K562 (cell line): ENCODE results near the gene SAMD10. TPM values are rescaled to one million over a fixed set of nuclear protein-coding genes. Genes with fewer than 3 reads are reported as not detected.

Source experiments
- COPS2 ChIP-seq: fragments of 450-650 bp; conservative IDR thresholded peaks from 2 replicates; pipeline ENCODE4 v1.6.1; 2016; ENCODE audit warnings: mild to moderate bottlenecking, moderate library complexity
- EWSR1 ChIP-seq: fragments of 450-650 bp; IDR thresholded peaks from 2 replicates; pipeline ENCODE4 v1.6.1; 2018; ENCODE audit warnings: borderline replicate concordance, mild to moderate bottlenecking, low read depth, moderate library complexity; ENCODE audit not compliant: partially characterized antibody
- IRF2 ChIP-seq: sonication (generic); formaldehyde crosslinking; IDR thresholded peaks from 2 replicates; pipeline ENCODE4 v1.8.1; 2022; ENCODE audit warnings: mild to moderate bottlenecking, missing genetic modification reagents
- LEF1 ChIP-seq: fragments of 450-650 bp; IDR thresholded peaks from 2 replicates; pipeline ENCODE4 v1.6.1; 2016; ENCODE audit warnings: mild to moderate bottlenecking
- MED1 ChIP-seq: sonication (generic); formaldehyde crosslinking; IDR thresholded peaks from 2 replicates; pipeline ENCODE4 v1.8.1; 2023; ENCODE audit warnings: missing genetic modification reagents, borderline replicate concordance
- NFIC ChIP-seq: fragments of 450-650 bp; IDR thresholded peaks from 2 replicates; pipeline ENCODE4 v1.6.1; 2017; ENCODE audit warnings: mild to moderate bottlenecking, inconsistent platforms
- PCBP1 ChIP-seq: fragments of 200-400 bp; formaldehyde crosslinking; IDR thresholded peaks from 2 replicates; pipeline ENCODE4 v1.6.1; 2018; ENCODE audit warnings: mild to moderate bottlenecking, low read depth, low read length; ENCODE audit not compliant: poor library complexity, severe bottlenecking
- POLR2G ChIP-seq: fragments of 200-400 bp; formaldehyde crosslinking; IDR thresholded peaks from 2 replicates; pipeline ENCODE4 v1.6.1; 2017; ENCODE audit warnings: low read depth, mild to moderate bottlenecking, antibody characterized with exemption, low read length, moderate library complexity
- SIRT6 ChIP-seq: IDR thresholded peaks from one replicate; pipeline ENCODE4 v1.6.1; 2012; ENCODE audit warnings: low read depth, mild to moderate bottlenecking, control low read depth, inconsistent platforms, low read length, moderate library complexity
- ZFPM2 ChIP-seq: fragments of 250-450 bp; sonication (Bioruptor Pico); IDR thresholded peaks from 2 replicates; pipeline ENCODE4 v1.5.1; 2022; ENCODE audit warnings: mild to moderate bottlenecking
- ZZZ3 ChIP-seq: fragments of 450-650 bp; IDR thresholded peaks from 2 replicates; pipeline ENCODE4 v1.6.1; 2016; ENCODE audit warnings: antibody characterized with exemption, mild to moderate bottlenecking, moderate library complexity
- polyA plus RNA-seq, 8 experiments: library from polyadenylated mRNA; depleted of rRNA in 4 of 8; stranded (reverse) in 5 of 8; unstranded in 3 of 8; fragments of >200 nt; fragmentation: Nextera tagmentation in 2 of 8; fragmentation: Illumina TruSeq in 1 of 8; extraction: Ambion mirVana in 2 of 8; extraction: Trizol in 1 of 8; gene quantifications; 2 replicates each; pipeline versions ENCODE4 v1.2.1 to v1.2.3, GENCODE V29; 2011 to 2014; ENCODE audit warnings: inconsistent platforms in 1 of 8, missing spikeins in 1 of 8
- total RNA-seq, 7 experiments: library from RNA; depleted of rRNA in 6 of 7; stranded (reverse); fragments of >200 nt in 6 of 7; fragmentation: Illumina TruSeq in 2 of 7; extraction: Trizol in 2 of 7; gene quantifications; 2 replicates each; pipeline versions ENCODE4 v1.2.1 to v1.2.3, GENCODE V29; 2011 to 2021; ENCODE audit warnings: low replicate concordance in 1 of 7
- TF ChIP-seq, protein P1 (sequence below): sonication (generic); formaldehyde crosslinking; IDR thresholded peaks from 2 replicates; pipeline ENCODE4 v1.4.0; 2020; ENCODE audit warnings: mild to moderate bottlenecking, missing genetic modification reagents
- TF ChIP-seq, protein P2 (sequence below): fragments of 450-650 bp; formaldehyde crosslinking; IDR thresholded peaks from 2 replicates; pipeline ENCODE4 v1.4.0; 2020; ENCODE audit warnings: mild to moderate bottlenecking, moderate library complexity
- TF ChIP-seq, protein P3 (sequence below): sonication (generic); formaldehyde crosslinking; IDR thresholded peaks from 2 replicates; pipeline ENCODE4 v1.8.0; 2022; ENCODE audit warnings: mild to moderate bottlenecking, missing genetic modification reagents
- TF ChIP-seq, protein P4 (sequence below): sonication (generic); formaldehyde crosslinking; IDR thresholded peaks from 2 replicates; pipeline ENCODE4 v1.8.1; 2023; ENCODE audit warnings: missing genetic modification reagents, mild to moderate bottlenecking, borderline replicate concordance

Gene SAMD10
- total and polyA plus RNA-seq, 9 of the 15 experiments (the other 6 are each of a cell fraction or from before 2014, with no cell fraction given), result 0.37 to 15.2 (median 4.8) TPM

DNA sequence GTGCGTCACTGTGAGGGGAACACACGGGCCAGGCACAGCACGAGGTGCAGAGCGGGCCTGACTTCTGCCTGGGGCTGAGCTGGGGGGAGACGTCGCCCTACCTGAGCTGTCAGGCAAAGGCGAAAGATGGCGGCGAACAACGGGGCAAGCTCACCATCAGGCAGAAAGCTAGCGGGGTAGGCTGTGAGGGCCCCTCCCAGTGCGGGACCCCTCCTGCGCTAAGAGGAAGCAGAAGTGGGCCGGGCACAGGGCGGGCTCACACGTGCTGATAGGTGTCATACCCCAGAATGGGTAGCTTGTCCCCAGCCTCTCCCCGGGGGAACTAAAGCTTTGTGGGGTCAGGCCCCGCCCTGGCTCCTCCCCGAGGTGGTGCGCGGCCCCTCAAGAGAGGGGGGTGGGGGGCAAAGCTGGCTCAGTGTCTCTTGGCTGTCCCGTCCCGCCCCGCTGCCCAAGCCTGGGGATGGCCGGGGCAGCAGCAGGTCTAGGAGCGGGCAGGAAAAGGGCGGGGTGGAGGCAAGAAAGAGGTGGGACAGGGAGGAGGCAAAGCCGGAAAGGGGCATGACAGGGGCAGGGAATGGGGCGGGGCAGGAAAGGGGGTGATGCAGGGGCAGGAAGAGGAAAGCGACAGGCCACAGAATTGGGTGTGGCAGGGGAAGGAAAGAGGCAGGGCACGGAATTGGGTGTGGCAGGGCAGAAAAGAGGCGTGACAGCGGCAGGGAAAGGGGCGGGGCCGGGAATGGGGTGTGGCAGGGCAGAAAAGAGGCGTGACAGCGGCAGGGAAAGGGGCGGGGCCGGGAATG, 38.0 kb downstream of the SAMD10 start (continued):
- TF ChIP-seq, protein P1, sequence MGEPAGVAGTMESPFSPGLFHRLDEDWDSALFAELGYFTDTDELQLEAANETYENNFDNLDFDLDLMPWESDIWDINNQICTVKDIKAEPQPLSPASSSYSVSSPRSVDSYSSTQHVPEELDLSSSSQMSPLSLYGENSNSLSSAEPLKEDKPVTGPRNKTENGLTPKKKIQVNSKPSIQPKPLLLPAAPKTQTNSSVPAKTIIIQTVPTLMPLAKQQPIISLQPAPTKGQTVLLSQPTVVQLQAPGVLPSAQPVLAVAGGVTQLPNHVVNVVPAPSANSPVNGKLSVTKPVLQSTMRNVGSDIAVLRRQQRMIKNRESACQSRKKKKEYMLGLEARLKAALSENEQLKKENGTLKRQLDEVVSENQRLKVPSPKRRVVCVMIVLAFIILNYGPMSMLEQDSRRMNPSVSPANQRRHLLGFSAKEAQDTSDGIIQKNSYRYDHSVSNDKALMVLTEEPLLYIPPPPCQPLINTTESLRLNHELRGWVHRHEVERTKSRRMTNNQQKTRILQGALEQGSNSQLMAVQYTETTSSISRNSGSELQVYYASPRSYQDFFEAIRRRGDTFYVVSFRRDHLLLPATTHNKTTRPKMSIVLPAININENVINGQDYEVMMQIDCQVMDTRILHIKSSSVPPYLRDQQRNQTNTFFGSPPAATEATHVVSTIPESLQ (CRISPR knock-in tag), result no peak
- TF ChIP-seq IRF2, result no peak
- TF ChIP-seq, protein P2, sequence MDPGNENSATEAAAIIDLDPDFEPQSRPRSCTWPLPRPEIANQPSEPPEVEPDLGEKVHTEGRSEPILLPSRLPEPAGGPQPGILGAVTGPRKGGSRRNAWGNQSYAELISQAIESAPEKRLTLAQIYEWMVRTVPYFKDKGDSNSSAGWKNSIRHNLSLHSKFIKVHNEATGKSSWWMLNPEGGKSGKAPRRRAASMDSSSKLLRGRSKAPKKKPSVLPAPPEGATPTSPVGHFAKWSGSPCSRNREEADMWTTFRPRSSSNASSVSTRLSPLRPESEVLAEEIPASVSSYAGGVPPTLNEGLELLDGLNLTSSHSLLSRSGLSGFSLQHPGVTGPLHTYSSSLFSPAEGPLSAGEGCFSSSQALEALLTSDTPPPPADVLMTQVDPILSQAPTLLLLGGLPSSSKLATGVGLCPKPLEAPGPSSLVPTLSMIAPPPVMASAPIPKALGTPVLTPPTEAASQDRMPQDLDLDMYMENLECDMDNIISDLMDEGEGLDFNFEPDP (CRISPR knock-in tag), result no peak
- TF ChIP-seq NFIC, result no peak
- TF ChIP-seq MED1, result no peak
- no peak for TF ChIP-seq ZZZ3
- no peak for TF ChIP-seq SIRT6
- TF ChIP-seq, protein P3, sequence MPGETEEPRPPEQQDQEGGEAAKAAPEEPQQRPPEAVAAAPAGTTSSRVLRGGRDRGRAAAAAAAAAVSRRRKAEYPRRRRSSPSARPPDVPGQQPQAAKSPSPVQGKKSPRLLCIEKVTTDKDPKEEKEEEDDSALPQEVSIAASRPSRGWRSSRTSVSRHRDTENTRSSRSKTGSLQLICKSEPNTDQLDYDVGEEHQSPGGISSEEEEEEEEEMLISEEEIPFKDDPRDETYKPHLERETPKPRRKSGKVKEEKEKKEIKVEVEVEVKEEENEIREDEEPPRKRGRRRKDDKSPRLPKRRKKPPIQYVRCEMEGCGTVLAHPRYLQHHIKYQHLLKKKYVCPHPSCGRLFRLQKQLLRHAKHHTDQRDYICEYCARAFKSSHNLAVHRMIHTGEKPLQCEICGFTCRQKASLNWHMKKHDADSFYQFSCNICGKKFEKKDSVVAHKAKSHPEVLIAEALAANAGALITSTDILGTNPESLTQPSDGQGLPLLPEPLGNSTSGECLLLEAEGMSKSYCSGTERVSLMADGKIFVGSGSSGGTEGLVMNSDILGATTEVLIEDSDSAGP (CRISPR knock-in tag), result no peak
- TF ChIP-seq EWSR1, result no peak
- TF ChIP-seq PCBP1, result peak; percentile 31
- TF ChIP-seq LEF1, result no peak
- TF ChIP-seq, protein P4, sequence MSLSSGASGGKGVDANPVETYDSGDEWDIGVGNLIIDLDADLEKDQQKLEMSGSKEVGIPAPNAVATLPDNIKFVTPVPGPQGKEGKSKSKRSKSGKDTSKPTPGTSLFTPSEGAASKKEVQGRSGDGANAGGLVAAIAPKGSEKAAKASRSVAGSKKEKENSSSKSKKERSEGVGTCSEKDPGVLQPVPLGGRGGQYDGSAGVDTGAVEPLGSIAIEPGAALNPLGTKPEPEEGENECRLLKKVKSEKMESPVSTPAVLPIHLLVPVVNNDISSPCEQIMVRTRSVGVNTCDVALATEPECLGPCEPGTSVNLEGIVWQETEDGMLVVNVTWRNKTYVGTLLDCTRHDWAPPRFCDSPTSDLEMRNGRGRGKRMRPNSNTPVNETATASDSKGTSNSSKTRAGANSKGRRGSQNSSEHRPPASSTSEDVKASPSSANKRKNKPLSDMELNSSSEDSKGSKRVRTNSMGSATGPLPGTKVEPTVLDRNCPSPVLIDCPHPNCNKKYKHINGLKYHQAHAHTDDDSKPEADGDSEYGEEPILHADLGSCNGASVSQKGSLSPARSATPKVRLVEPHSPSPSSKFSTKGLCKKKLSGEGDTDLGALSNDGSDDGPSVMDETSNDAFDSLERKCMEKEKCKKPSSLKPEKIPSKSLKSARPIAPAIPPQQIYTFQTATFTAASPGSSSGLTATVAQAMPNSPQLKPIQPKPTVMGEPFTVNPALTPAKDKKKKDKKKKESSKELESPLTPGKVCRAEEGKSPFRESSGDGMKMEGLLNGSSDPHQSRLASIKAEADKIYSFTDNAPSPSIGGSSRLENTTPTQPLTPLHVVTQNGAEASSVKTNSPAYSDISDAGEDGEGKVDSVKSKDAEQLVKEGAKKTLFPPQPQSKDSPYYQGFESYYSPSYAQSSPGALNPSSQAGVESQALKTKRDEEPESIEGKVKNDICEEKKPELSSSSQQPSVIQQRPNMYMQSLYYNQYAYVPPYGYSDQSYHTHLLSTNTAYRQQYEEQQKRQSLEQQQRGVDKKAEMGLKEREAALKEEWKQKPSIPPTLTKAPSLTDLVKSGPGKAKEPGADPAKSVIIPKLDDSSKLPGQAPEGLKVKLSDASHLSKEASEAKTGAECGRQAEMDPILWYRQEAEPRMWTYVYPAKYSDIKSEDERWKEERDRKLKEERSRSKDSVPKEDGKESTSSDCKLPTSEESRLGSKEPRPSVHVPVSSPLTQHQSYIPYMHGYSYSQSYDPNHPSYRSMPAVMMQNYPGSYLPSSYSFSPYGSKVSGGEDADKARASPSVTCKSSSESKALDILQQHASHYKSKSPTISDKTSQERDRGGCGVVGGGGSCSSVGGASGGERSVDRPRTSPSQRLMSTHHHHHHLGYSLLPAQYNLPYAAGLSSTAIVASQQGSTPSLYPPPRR (CRISPR knock-in tag), result no peak
- no peak for TF ChIP-seq ZFPM2 (CRISPR knock-in tag)
- TF ChIP-seq COPS2, result no peak
- peak; percentile 59 for TF ChIP-seq POLR2G
